ENCODE data around the gene MTTP. TPM values are rescaled to one million over a fixed set of nuclear protein-coding genes. Genes with fewer than 3 reads are reported as not detected.

Gene MTTP
- total RNA-seq, 2 experiments from 2014 or later: 0.25 to 0.57 TPM

GRCh38 chr4:99617374-99617773, 42.8 kb downstream of the MTTP start:
- Histone ChIP-seq H3K4me2 (ENCODE audit: low read length) (no peak overlapping the region), H3K9me2 (ENCODE audit: insufficient read depth, low read length) (no peaks in the 10 kb centered on the region), H3K79me2 (ENCODE audit: insufficient read depth, low read depth, low read length) (no peaks in the 10 kb centered on the region), H3K4me1 (ENCODE audit: insufficient read depth, low read length, poor library complexity, severe bottlenecking) (no peaks in the 10 kb centered on the region), H4K20me1 (ENCODE audit: insufficient read depth, low read length) (no peaks in the 10 kb centered on the region), H3K27ac (ENCODE audit: low read depth, low read length, poor library complexity, severe bottlenecking) (no peak overlapping the region), H3K36me3 (ENCODE audit: insufficient read depth, low read length) (no peaks in the 10 kb centered on the region), H2AFZ (ENCODE audit: low read length) (no peak overlapping the region), H3K4me3 (ENCODE audit: low read depth, low read length, poor library complexity, severe bottlenecking) (no peak overlapping the region), H3K9me3 (ENCODE audit: low read length) (no peaks in the 10 kb centered on the region)
- BruUV-seq (replicated peaks): no TSS peak
- no peak for DNase-seq (ENCODE audit: low spot score)
- ChIA-PET POLR2A (interaction anchor here (0.6 kb wide), 1 partner anchor 305 kb away, joined by 3 read pairs; no protein-coding TSS in a partner anchor), CTCF (ENCODE audit: unreplicated experiment) (no interaction called here)
- intact Hi-C loops (cut with micrococcal nuclease; ENCODE audit: unreplicated experiment): no loop called here
- TF ChIP-seq EZH2phosphoT487 (IDR thresholded peaks at IDR 0.05; ENCODE audit: borderline replicate concordance, low read depth, low read length) (no peak), CTCF (conservative IDR thresholded peaks at IDR 0.05; ENCODE audit: low read length) (no peak)

GRCh38 chr4:99622341-99622740, 47.7 kb downstream of the MTTP start:
- Histone ChIP-seq H3K4me2 (ENCODE audit: low read length) (no peak overlapping the region), H2AFZ (ENCODE audit: low read length) (no peak overlapping the region), H3K4me1 (ENCODE audit: insufficient read depth, low read length, poor library complexity, severe bottlenecking) (no peaks in the 10 kb centered on the region), H3K36me3 (ENCODE audit: insufficient read depth, low read length) (no peaks in the 10 kb centered on the region), H3K9me2 (ENCODE audit: insufficient read depth, low read length) (no peaks in the 10 kb centered on the region), H3K9me3 (ENCODE audit: low read length) (no peaks in the 10 kb centered on the region), H3K79me2 (ENCODE audit: insufficient read depth, low read depth, low read length) (no peaks in the 10 kb centered on the region), H4K20me1 (ENCODE audit: insufficient read depth, low read length) (no peaks in the 10 kb centered on the region), H3K27ac (ENCODE audit: low read depth, low read length, poor library complexity, severe bottlenecking) (no peak overlapping the region), H3K4me3 (ENCODE audit: low read depth, low read length, poor library complexity, severe bottlenecking) (no peak overlapping the region)
- DNase-seq (ENCODE audit: low spot score): no peak
- TF ChIP-seq EZH2phosphoT487 (IDR thresholded peaks at IDR 0.05; ENCODE audit: borderline replicate concordance, low read depth, low read length) (no peak), CTCF (conservative IDR thresholded peaks at IDR 0.05; ENCODE audit: low read length) (no peak)
- ChIA-PET CTCF (ENCODE audit: unreplicated experiment) (no interaction called here), POLR2A (interaction anchor here (0.5 kb wide), 1 partner anchor 9 kb away, joined by 3 read pairs; no protein-coding TSS in a partner anchor)
- BruUV-seq (replicated peaks): no TSS peak
- intact Hi-C loops (cut with micrococcal nuclease; ENCODE audit: unreplicated experiment): no loop called here

- intact Hi-C loops (cut with micrococcal nuclease; ENCODE audit: unreplicated experiment): no loop called here
- TF ChIP-seq EZH2phosphoT487 (IDR thresholded peaks at IDR 0.05; ENCODE audit: borderline replicate concordance, low read depth, low read length) (no peak), CTCF (conservative IDR thresholded peaks at IDR 0.05; ENCODE audit: low read length) (no peak)
- BruUV-seq (replicated peaks): no TSS peak
Measured at GRCh38 chr4:99624141-99624719, 49.6 kb downstream of the MTTP start.

More at GRCh38 chr4:99624141-99624719, 49.6 kb downstream of the MTTP start:
- H2AFZ ChIP-seq (ENCODE audit: low read length): no peak overlapping the region
- no peak overlapping the region for H3K27ac ChIP-seq (ENCODE audit: low read depth, low read length, poor library complexity, severe bottlenecking)
- H3K4me3 ChIP-seq (ENCODE audit: low read depth, low read length, poor library complexity, severe bottlenecking): no peak overlapping the region
- CTCF ChIA-PET (ENCODE audit: unreplicated experiment): no interaction called here
- H3K4me2 ChIP-seq (ENCODE audit: low read length): no peak overlapping the region
- H3K4me1 ChIP-seq (ENCODE audit: insufficient read depth, low read length, poor library complexity, severe bottlenecking): no peaks in the 10 kb centered on the region
- POLR2A ChIA-PET: interaction anchor here (1.2 kb wide), 1 partner anchor 9 kb away, joined by 3 read pairs; no protein-coding TSS in a partner anchor
- H3K9me2 ChIP-seq (ENCODE audit: insufficient read depth, low read length): no peaks in the 10 kb centered on the region
- H3K36me3 ChIP-seq (ENCODE audit: insufficient read depth, low read length): no peaks in the 10 kb centered on the region
- H4K20me1 ChIP-seq (ENCODE audit: insufficient read depth, low read length): no peaks in the 10 kb centered on the region
- DNase-seq (ENCODE audit: low spot score): no peak
- H3K79me2 ChIP-seq (ENCODE audit: insufficient read depth, low read depth, low read length): no peaks in the 10 kb centered on the region
- H3K9me3 ChIP-seq (ENCODE audit: low read length): no peaks in the 10 kb centered on the region

Data from OCI-LY7 (cell line).